ENCODE results near the gene TMEM63C. TPM values are rescaled to one million over a fixed set of nuclear protein-coding genes. Genes with fewer than 3 reads are reported as not detected.
"Not testable (repeated sequence)": the region's sequence is repeated elsewhere in the genome, so short reads cannot be mapped to it uniquely, and the experiment has no call there.

The TMEM63C gene
- total RNA-seq, 1 experiment from 2014 or later, result 0.39 TPM

DNA sequence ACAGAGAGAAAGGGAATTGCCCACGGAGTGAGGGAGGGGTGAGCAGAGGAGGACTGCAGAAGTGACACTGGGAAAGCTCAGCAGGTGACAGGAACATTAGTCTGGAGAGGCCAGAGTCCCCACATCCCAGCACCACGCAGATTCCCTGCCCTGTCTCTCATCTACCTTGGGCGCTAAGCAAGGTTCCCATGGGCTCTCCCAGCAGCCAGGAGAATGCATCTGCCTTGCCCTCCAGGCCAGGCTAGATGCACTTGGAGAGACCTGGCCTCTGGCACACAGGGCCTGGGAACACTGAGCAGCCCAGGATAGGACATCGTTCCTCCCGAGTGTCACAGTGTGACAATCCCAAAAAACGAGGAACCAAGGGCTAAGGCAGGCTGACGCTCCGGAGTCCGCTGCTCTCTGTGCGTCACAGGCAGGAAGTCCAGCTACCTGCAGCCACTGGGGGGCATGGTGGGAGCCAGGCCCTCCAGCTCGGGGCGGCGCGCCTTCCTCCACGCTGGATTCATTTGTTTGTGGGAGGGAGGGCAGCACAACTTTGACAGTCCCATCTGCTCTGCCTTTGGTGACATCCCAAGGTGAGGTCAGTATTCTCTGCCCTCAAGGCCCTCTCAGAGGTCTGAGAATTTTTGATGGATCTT lies 94.8 kb downstream of the TMEM63C start:
- no peak for DNase-seq (ENCODE audit: low read depth)

DNA sequence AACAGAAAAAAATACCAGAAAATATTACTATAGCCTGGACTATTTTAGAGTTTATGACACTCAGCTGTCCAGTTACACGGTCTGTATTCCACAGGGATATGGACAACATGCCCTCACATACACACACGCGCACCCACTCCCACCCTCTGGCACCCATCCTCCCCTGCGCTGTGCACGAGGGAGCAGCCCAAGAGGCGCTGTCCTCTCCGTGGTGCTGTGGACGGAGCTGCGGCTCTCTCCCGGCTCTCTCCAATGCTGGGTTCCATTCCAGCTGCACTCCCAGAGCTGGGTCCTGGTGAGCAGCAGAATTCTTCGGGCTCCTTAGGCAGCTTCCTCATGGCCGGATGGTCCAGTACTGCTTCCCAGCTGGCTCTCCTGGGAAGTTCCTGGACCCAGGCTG lies 95.4 kb downstream of the TMEM63C start:
- DNase-seq (ENCODE audit: low read depth), result no peak

DNA sequence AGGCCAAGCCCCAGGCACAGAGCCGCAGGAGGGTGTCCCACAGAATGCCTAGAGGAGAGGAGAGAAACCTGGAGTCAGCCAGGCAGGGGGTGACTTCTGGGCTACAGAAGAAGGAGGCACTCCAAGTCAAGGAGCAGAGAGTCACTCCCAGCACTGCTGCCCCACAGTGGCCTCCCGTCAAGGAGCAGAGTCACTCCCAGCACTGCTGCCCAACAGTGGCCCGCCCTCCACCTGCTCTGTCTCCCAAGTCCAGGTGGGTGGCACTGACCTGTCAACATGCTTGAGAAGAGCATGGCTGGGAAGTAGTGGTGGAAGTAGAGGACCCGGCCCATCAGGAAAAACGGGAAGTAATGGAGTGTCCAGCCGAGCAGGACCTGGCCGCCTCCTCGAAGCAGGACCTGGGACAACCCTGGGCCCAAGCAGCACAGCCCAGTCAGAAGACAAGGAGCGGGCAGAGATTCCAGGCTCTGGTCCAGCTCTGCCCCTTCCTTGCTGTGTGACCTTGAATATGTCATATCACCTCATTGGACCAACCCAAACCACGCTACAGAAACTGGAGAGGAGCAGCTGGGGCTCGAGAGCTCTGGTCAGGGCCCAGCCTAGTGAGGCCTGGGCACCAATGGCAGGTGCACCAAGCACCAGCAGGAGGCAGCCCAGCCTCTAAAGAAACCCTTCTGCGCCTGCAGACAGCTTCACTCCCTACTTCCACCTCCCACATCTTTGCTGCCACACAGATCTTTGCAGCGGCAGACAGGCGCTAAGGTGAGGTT lies 97.0 kb downstream of the TMEM63C start:
- DNase-seq (ENCODE audit: low read depth), result no peak

DNA sequence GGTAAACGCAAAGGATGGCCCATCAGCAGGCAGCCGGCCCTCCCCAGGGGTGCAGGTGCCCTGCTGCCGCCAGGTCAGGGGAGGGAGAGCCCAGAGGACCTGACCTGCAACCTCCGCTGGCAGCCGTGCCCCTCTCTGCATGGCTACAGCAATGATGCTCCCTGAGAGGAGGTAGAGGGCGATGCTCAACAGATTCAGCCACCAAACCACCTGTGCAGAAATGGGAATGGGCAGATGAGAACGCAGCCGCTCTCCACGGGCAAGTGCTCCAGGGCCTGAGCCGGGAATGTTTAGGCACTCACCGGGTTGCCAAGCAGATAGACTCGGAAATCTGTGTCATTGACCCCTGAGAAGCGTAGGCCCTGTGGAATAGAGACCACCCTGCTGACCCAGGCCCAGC lies 98.1 kb downstream of the TMEM63C start:
- no peak for DNase-seq (ENCODE audit: low read depth)

DNA sequence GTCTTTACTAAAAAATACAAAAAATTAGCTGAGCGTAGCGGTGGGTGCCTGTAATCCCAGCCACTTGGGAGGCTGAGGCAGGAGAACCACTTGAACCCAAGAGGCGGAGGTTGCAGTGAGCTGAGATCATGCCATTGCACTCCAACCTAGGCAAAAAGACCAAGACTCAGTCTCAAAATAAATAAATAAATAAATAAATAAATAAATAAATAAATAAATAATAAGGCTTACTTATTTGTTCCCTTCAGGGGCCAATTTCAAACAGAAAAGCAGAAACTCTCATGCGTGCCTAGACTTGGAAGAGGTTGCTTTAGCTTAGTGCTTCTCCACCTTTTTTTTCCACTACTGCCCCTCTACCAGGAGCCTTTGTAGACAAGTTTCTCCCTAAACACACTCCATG lies 99.3 kb downstream of the TMEM63C start:
- not testable (repeated sequence) for DNase-seq (ENCODE audit: low read depth)

DNA sequence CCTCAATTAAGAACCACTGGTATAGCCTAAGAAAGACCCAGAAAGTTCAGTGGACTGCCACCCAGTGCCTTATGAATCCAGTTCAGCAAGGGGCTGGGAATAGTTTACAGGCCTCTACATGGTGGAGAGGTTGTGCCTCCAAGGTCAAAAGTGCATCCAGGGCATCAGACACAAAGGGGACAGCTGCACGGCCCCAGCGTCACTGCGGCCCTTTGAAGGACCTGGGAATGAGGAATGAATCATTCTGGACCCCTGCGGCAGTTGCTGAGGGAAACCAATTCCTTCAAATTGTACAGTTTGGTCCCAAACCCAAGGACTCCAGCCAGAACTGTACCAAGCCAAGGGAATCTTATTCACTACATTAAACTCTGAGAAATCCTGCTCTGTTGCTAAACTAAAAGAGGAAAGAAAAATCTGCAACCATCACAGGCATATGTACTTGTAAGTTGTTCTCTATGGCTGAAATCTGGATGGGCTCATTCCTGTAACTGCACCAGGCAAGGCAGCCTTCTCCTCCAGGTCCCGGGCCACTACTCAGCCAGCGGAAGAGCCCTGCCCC lies 100.3 kb downstream of the TMEM63C start:
- no peak for DNase-seq (ENCODE audit: low read depth)

DNA sequence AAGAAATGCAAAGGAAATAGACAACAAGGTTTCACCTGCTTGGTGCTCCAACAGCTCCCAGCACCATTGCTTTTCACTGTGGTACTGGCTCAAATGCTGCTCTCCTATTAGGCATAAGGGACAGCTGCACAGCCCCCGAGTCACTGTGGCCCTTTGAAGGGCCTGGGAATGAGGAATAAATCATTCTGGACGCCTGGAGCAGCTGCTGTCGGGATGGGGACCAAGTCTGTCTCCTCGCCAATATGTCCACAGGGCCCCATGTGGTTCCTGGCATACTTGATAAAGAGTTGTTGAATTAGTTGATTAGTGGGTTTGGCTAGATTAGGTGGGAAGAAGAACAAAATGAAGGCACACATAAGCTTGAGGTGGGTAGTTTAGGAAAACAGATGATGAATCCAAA lies 102.5 kb downstream of the TMEM63C start:
- DNase-seq (ENCODE audit: low read depth), result no peak

DNA sequence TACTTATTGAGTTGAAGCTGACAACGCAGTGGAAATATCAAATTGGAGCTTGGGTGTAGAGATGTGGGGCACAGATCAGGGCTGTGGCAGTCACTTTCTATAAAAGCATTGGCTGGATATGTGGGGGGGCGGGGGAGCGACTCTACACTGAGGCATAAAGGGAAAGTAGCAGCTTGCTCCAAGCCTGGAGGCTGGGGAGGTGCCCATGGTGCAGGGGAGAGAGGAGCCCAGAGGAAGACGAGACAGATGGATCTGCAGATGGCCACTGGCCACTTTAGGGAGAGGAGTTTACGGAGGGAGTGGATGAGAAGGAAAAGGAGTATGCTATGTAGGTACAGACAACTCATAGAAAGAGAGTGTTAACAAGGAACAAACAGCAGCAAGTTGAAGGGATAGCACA lies 102.9 kb downstream of the TMEM63C start:
- no peak for DNase-seq (ENCODE audit: low read depth)

DNA sequence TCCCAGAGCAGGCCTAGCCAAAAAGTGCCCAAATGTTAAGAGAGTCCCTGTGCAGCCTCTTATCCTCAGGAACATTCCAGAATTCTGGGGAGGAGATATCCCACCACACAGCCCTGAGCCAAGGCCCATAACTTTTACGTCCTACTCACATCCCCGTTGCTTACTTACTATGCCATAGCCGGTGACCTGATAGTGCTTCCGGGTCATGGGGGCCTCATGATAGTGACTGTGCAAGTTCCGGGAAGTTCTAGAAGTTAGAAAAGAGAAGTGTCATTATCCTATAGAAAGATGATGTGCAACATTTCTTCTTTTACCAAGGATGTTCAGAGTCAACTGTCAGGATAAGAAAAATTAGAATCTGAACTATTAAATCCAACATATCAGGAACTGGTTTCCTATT lies 105.0 kb downstream of the TMEM63C start:
- DNase-seq (ENCODE audit: low read depth), result no peak

DNA sequence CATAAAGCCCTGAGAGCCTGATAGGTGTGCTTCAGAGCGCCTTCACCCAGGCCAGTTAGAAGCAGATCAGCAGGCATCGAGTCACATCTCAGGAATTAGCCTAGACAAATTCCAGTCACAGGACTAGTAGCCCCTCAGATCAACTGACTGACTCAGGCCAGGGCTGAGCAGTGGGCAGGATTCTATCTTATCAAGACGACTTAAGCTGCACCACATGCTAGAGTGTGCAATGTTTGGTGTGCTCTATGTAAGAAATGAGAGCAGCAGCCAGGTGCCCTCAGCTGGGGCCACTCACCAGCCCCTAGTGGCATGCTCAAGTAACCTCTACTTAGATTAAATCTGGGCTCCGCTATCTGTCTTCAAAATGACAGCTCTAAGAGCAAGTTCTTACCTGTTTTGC lies 109.1 kb downstream of the TMEM63C start:
- no peak for DNase-seq (ENCODE audit: low read depth)

DNA sequence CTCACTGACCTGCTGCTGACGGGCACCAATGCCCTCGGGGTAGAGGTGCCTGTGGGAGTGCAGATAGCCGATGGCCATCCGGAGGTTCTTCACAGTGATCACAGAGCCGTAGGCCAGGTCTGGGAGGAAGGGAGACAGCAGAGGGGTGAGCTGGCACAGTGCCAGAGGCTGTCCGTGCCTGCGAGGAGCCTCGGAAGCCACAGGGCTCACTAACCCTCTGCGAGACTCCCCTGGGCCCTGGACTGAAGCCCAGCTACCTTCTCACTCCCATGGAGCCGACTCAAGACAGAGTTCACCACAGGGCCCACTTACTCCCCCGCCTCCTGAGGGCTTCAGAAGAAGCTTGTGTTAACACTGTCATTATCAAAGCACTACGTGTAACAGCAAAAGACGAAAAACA lies 114.6 kb downstream of the TMEM63C start:
- no peak for DNase-seq (ENCODE audit: low read depth)

DNA sequence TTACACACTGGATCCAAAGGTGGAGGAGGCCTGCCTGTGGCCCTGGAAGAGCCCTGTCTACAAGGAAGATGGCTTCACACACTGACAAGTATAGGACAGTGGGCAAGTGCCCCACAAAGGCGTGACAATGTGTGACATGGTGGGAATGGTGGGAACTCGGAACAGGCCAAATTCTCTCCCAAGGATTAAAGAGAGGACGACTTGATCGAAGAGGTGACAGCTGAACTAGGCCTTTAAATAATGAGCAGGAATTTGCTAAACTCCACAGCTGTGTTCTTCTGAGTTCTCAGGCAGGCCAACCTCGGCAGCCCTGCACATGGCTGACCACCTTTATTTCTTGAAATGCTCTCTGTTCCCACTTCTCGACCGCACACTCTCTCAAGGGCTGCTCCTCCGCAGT lies 115.3 kb downstream of the TMEM63C start:
- DNase-seq (ENCODE audit: low read depth), result no peak

DNA sequence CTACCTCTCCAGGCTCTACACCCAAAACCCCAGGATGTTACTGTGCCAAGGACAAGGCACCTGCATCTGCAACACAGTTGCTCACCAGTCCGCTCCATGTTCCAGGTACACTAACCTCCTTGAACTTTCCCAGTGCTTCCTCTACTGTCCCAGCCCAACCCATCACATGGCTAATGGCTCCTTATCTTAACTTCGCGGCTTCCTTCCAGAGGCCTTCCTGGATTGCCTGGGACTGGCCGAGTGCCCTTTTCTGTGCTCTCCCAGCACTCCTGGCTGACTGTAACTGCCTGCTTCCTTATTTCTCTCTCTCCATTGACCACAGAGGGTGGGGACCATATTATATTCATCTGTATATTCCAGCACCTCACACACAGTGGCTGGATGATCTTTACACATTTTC lies 118.2 kb downstream of the TMEM63C start:
- DNase-seq (ENCODE audit: low read depth), result no peak

DNA sequence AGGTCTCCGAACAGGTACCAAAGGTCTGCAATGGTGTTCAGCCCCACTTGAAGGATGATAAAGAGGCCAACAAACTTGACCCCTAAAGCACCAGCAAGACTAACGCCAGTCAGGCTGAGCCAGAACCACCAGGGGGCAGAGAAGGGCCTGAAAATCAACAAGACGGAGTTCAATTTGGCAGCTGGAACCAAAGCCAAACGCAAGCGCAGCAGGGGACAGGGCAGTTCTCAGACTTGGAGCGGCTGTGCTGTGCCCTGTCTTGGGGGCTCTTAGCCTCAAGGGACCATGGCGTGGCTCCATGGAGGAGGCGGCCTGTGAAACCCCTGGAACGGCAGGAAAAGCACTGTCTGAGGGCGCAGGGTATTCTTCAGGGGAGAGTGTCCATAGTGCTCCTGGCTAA lies 119.5 kb downstream of the TMEM63C start:
- peak; percentile 57 for DNase-seq (ENCODE audit: low read depth)

DNA sequence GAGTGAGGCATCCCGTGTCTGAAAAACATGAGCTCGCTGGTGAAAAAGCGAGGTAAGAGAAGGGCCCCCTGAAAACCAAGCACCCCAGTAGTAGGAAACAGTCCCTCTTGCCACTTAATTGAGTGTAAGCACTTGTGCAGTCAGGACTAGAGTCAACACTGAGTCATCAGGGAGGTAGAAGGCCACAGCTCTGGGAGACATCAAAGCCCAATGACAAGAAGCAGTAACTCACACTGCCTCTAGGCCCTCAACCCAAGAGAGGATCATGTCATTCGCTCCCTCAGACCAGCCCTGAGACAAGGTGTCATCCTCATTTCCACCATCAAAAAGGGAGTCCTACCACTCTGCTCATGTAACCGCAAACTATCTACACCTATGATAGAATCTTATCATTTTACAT lies 121.3 kb downstream of the TMEM63C start:
- DNase-seq (ENCODE audit: low read depth), result peak; percentile 89

DNA sequence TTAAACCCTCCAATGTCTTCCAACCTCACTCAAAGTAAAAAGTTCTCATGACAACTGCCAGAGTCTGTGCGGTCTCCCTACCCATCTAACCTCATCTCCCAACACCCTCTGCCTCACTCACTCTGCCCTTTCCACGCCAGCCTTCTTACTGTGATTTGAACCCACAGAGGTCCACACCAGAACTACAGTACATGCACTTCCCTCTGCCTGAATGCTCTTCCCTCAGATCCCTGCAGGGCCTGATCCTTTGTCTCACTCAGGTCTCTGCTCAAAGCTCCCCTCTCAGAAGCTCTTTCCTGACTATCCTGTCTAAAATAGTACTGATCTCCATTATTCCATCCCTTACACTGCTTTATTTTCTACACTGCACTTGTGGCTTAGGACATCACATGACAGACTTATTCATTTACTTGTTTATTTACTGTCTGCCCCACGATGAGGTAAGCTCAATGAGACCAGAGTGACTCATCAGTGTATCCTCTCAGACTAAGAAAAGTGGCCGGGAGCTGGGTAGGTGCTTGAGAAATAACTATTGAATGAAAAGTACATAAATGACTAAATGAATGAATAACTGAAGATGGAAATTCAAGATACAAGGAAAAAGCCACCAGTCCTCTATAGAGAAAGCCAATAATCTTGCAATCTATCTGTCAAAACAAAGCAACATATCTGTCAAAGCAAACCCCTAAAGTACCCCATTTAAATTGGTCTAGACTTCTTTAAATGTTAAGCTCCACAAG lies 122.0 kb downstream of the TMEM63C start:
- DNase-seq (ENCODE audit: low read depth), result peak; percentile 97

DNA sequence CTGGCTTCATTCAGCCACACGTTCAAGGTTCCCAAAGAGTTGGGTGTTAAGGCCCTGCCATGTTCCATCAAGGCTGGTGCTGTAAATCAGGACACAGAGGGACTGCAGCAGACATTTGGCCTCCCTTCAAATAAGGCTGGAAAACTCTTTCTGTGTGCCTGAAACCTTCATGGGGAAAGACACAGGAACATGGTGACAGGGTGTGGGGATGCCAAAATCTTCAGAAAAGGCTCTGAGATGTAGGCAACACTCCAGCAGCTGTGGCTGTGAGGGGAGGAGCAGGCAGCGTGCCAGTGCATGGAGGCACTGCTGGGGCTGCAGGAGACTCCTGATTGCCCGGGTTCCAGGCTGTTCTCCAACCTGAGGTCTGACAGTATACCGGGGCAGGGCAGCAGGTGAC lies 124.1 kb downstream of the TMEM63C start:
- DNase-seq (ENCODE audit: low read depth), result no peak

DNA sequence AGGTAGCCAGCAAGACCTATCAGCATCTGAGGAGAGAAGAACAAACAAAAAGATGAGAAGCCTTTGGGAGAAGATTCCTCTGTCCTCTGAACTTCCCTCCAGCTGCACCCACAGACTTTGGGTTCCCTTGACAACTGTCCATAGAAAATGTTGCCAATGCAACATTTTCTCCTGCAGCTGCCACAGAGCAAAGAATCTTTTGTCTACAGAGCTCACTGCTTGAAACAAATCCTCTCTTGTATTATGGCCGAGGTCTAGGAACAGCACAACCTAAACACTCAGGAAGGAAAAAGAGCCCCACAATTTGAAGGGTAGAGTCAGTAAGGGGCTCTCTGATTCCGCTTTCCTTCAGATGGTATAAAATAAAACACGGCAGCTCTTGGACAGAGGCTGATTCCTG lies 124.8 kb downstream of the TMEM63C start:
- no peak for DNase-seq (ENCODE audit: low read depth)

DNA sequence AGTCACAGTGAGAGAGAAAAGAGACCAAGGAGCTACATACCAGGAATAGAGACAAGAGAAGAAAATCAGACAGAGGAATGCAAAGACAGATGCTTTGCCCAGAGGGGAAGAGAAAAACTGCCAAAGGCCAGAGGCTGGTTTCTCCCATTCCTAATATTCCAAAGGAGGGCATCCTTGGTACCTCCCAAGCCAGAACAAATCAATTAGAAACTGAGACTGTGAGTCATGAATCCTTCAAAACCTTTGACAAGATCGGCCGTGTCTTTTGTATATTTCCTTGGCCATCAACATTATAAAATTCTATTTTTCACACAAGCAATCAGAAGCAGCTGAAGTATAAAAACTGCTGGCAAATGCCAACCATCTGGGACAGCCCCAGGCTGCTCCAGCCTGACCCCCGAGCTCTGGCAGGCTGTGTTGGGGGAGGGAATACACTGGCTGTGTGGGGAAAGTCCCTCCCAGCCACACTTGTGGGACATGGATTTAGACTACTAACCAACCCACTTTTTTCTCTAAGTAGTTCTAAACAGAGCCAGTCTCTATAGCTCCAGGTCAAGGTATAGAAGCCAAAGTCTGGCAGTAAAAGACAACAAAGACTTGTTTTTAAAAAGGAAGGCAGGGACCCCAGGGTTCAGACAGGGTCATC lies 125.4 kb downstream of the TMEM63C start:
- DNase-seq (ENCODE audit: low read depth), result peak; percentile 63
